ENCODE data around the gene USP49. TPM values are rescaled to one million over a fixed set of nuclear protein-coding genes. Genes with fewer than 3 reads are reported as not detected.

The USP49 gene
- total and polyA plus RNA-seq, 2 of the 13 experiments (the other 11 are each of a cell fraction or from before 2014, with no cell fraction given) = 2.9 to 4.3 TPM

DNA sequence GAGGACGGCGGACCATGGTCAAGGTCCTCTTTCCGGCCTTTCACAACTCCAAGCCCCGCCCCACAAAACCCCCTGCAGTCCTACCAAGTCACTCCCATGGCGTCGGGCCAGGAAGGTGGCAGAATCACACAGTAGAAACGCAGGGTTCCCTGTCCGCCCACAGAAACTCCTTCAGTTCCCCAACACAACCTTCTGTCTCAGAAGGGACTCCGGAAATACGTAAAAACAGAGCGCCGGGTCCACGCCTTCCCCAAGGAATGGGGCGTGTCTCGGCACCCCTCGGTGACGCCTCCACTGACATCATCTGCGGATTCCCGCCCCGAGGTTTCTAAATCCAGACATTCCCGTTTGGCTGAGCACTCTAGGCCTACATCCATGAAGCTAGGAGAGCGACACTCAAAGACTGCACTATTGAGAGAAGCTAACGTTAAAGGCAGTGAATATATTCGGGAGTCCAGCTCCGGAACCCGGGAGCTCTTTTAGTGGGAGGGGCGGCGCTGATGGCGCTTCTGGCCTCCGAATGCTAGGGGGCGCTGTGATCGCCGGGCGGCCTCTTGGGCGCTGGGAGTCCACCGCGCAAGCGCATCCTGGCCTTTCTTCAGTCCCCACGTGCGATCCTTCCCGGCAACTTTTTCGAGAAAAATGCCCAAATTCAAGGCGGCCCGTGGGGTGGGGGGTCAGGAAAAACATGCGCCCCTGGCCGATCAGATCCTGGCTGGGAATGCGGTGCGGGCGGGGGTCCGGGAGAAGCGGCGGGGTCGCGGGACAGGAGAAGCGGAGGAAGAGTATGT is 25.9 kb upstream of the USP49 start, which contains the start of the genes BYSL and MED20 (continued):
- peak; percentile 50; the same call in 1 of the 2 replicates for TF ChIP-seq TBP (CRISPR knock-in tag; IDR thresholded peaks at IDR 0.05)
- peak; percentile 47 for TF ChIP-seq ZNF232 (CRISPR knock-in tag; IDR thresholded peaks at IDR 0.05; ENCODE audit: borderline replicate concordance)
- TF ChIP-seq ZNF879 (CRISPR knock-in tag; IDR thresholded peaks at IDR 0.05) = no peak
- TF ChIP-seq ZNF782 (CRISPR knock-in tag; IDR thresholded peaks at IDR 0.05; ENCODE audit: borderline replicate concordance) = no peak; the same call in 1 of the 2 replicates
- TF ChIP-seq, protein P1, sequence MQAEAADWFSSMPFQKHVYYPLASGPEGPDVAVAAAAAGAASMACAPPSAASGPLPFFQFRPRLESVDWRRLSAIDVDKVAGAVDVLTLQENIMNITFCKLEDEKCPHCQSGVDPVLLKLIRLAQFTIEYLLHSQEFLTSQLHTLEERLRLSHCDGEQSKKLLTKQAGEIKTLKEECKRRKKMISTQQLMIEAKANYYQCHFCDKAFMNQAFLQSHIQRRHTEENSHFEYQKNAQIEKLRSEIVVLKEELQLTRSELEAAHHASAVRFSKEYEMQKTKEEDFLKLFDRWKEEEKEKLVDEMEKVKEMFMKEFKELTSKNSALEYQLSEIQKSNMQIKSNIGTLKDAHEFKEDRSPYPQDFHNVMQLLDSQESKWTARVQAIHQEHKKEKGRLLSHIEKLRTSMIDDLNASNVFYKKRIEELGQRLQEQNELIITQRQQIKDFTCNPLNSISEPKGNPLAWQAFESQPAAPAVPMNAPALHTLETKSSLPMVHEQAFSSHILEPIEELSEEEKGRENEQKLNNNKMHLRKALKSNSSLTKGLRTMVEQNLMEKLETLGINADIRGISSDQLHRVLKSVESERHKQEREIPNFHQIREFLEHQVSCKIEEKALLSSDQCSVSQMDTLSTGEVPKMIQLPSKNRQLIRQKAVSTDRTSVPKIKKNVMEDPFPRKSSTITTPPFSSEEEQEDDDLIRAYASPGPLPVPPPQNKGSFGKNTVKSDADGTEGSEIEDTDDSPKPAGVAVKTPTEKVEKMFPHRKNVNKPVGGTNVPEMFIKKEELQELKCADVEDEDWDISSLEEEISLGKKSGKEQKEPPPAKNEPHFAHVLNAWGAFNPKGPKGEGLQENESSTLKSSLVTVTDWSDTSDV (CRISPR knock-in tag; IDR thresholded peaks at IDR 0.05) = peak; percentile 12; the same call in 1 of the 2 replicates
- 0 out of 2 replicates have a peak, but pooled peaks have one; percentile 16 for TF ChIP-seq NPAS2 (CRISPR knock-in tag; IDR thresholded peaks at IDR 0.05; ENCODE audit: borderline replicate concordance)
- no peak for TF ChIP-seq ZNF816 (CRISPR knock-in tag; IDR thresholded peaks at IDR 0.05; ENCODE audit: borderline replicate concordance)
- 0 out of 2 replicates have a peak, but pooled peaks have one; percentile 73 for TF ChIP-seq ZNF343 (CRISPR knock-in tag; IDR thresholded peaks at IDR 0.05)
- no peak for TF ChIP-seq FOXM1 (CRISPR knock-in tag; IDR thresholded peaks at IDR 0.05)
- TF ChIP-seq MAFK (conservative IDR thresholded peaks at IDR 0.05 in 1 of 2, IDR thresholded peaks at IDR 0.05 in 1 of 2; ENCODE audit: low read length in 2 of 2) = no peak
- TF ChIP-seq PCBP2 (optimal IDR thresholded peaks at IDR 0.05; ENCODE audit: low read depth, low read length, poor library complexity, severe bottlenecking) = no peak
- peak; percentile 21; the same call in 1 of the 2 replicates for TF ChIP-seq CAMTA2 (CRISPR knock-in tag; IDR thresholded peaks at IDR 0.05; ENCODE audit: borderline replicate concordance)
- TF ChIP-seq SCMH1 (CRISPR knock-in tag; IDR thresholded peaks at IDR 0.05; ENCODE audit: borderline replicate concordance) = no peak
- TF ChIP-seq ZFP62 (CRISPR knock-in tag; IDR thresholded peaks at IDR 0.05) = no peak
- no peak for TF ChIP-seq ZNF207 (IDR thresholded peaks at IDR 0.05; ENCODE audit: borderline replicate concordance)
- TF ChIP-seq, protein P2, sequence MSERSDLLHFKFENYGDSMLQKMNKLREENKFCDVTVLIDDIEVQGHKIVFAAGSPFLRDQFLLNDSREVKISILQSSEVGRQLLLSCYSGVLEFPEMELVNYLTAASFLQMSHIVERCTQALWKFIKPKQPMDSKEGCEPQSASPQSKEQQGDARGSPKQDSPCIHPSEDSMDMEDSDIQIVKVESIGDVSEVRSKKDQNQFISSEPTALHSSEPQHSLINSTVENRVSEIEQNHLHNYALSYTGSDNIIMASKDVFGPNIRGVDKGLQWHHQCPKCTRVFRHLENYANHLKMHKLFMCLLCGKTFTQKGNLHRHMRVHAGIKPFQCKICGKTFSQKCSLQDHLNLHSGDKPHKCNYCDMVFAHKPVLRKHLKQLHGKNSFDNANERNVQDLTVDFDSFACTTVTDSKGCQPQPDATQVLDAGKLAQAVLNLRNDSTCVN (CRISPR knock-in tag; IDR thresholded peaks at IDR 0.05; ENCODE audit: borderline replicate concordance) = no peak
- TF ChIP-seq HNRNPK (IDR thresholded peaks at IDR 0.05; ENCODE audit: low read depth, low read length, poor library complexity, severe bottlenecking) = no peak
- peak; percentile 57 for TF ChIP-seq SOX5 (CRISPR knock-in tag; IDR thresholded peaks at IDR 0.05; ENCODE audit: borderline replicate concordance)
- TF ChIP-seq ZBTB7B (CRISPR knock-in tag; IDR thresholded peaks at IDR 0.05) = no peak
- peak; percentile 97 for TF ChIP-seq HDAC1 (CRISPR knock-in tag; IDR thresholded peaks at IDR 0.05)
- TF ChIP-seq, protein P3, sequence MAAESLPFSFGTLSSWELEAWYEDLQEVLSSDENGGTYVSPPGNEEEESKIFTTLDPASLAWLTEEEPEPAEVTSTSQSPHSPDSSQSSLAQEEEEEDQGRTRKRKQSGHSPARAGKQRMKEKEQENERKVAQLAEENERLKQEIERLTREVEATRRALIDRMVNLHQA (CRISPR knock-in tag; IDR thresholded peaks at IDR 0.05) = no peak
- no peak for TF ChIP-seq CC2D1A (CRISPR knock-in tag; IDR thresholded peaks at IDR 0.05)
- TF ChIP-seq ZNF891 (CRISPR knock-in tag; IDR thresholded peaks at IDR 0.05) = peak; percentile 90
- TF ChIP-seq SAP130 (CRISPR knock-in tag; IDR thresholded peaks at IDR 0.05; ENCODE audit: low read depth) = peak; percentile 96
- TF ChIP-seq, protein P4, sequence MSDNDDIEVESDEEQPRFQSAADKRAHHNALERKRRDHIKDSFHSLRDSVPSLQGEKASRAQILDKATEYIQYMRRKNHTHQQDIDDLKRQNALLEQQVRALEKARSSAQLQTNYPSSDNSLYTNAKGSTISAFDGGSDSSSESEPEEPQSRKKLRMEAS (IDR thresholded peaks at IDR 0.05) = peak; percentile 99
- TF ChIP-seq JUN (CRISPR knock-in tag; IDR thresholded peaks at IDR 0.05) = 0 out of 2 replicates have a peak, but pooled peaks have one; percentile 52
